HepG2 (cell line): ENCODE results near the gene PSMD5.
"Not testable (repeated sequence)": the region's sequence is repeated elsewhere in the genome, so short reads cannot be mapped to it uniquely, and the experiment has no call there.

Experiments used
- MAFG ChIP-seq: sonication (generic); formaldehyde crosslinking; IDR thresholded peaks from 2 replicates; pipeline ENCODE4 v1.5.1; 2020; ENCODE audit warnings: mild to moderate bottlenecking, missing genetic modification reagents
- MEIS2 ChIP-seq: sonication (generic); formaldehyde crosslinking; IDR thresholded peaks from 2 replicates; pipeline ENCODE4 v1.9.0; 2021; ENCODE audit warnings: mild to moderate bottlenecking, missing genetic modification reagents

DNA sequence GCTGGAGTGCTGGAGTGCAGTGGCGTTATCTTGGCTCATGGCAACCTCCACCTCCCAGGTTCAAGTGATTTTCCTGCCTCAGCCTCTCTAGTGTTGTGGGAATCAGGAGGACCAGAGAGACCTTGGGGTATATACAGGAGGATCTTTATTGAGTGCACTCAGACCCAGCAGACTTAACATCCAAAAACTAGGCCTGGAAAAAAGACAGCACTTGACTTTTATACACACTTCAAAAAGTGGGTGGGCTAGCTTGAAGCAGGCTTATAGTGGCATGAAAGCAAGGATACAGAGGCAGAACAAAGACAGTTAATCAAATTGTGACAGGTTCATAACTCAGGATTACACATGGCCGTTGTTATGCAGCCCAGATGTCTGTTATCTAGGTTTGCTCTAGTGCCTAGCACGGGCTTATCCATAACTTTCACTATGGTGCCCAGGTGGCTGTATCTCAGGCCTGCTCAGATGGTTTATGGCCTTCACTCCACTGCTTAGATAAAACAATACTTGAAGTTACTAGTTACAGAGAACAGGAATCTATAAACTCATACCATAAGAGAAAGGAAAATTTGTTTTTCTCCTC is 37.8 kb downstream of the PSMD5 start:
- TF ChIP-seq MEIS2, MAFG: not testable (repeated sequence)
